Activated naive CD4-positive, alpha-beta T cell treated with anti-CD3 and anti-CD28 coated beads, Interleukin-2, amount 50 U/mL, for 24 hours (primary cell): ENCODE results near the gene ZDHHC3.
"Not testable (repeated sequence)": the region's sequence is repeated elsewhere in the genome, so short reads cannot be mapped to it uniquely, and the experiment has no call there.

Experiments used
- H3K27ac Mint-ChIP-seq: one replicate; pipeline ENCODE4 v1.8.0; 2021; ENCODE audit warnings: mild to moderate bottlenecking, mixed read lengths
- H3K27me3 Mint-ChIP-seq: one replicate; pipeline ENCODE4 v1.8.0; 2021; ENCODE audit warnings: mixed read lengths
- H3K36me3 Mint-ChIP-seq: one replicate; pipeline ENCODE4 v1.8.0; 2021; ENCODE audit warnings: mixed read lengths
- H3K4me1 Mint-ChIP-seq: one replicate; pipeline ENCODE4 v1.8.0; 2021; ENCODE audit warnings: mixed read lengths
- H3K4me3 Mint-ChIP-seq: one replicate; pipeline ENCODE4 v1.8.0; 2021; ENCODE audit warnings: mild to moderate bottlenecking, mixed read lengths
- H3K9me3 Mint-ChIP-seq: one replicate; pipeline ENCODE4 v1.8.0; 2021; ENCODE audit warnings: mixed read lengths

Gene ZDHHC3

DNA sequence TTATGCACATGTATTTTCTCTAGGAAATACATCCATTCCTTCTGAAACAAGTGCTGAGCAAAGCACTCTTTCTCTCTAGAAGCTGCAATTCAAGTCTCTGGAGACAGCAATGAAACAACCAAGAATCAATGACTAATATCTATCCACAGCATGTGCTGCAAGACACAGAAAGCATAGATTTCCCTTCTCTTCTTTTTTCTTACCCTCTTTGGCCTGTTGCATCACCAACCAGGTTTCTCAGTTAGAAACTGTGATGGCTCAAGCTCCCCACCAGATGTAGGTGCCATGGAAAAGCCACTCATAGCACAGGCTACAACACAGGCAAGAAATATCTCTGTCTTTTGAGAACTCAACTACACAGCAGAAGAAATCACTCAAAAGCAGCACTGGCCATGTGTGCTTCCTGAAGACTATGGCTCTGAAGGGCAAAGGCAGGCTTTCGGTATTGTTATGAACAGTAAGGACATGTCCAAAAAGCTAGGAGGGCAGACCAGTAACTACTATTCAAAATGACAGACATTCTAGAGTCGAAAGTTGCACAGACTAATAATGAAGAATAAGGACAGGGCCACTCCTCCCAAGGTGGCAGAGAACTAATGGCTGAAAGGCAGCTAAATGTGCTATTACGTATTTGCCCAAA, 15.5 kb downstream of the ZDHHC3 start:
- Mint-ChIP-seq H3K4me3 (no peak overlapping the region), H3K36me3 (peaks cover 15% of the 10 kb centered on the region), H3K4me1 (peaks cover 54% of the 10 kb centered on the region), H3K27me3 (no peaks in the 10 kb centered on the region), H3K27ac (no peak overlapping the region), H3K9me3 (no peaks in the 10 kb centered on the region)

DNA sequence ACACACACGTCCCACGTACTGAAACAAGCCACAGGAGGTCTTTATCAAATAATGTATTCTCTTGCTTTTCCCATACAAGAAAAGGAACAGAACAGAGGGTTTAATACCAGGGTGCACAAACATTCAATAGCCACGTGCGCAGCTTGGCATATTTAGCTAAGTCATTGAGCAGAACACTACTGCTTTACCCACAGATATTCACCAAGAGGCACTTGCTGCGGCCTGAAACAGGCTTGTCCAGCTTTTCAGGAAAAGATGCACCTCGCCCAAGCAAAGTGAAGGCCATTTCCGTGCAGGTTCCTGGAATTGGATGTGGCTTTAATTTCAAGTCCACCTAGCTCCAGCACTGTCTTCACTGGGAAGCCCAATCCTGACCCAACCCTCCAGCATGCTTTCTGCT, 17.6 kb downstream of the ZDHHC3 start:
- Mint-ChIP-seq H3K27me3 (no peaks in the 10 kb centered on the region), H3K27ac (no peak overlapping the region), H3K4me1 (peaks cover 34% of the 10 kb centered on the region), H3K4me3 (no peak overlapping the region), H3K9me3 (no peaks in the 10 kb centered on the region), H3K36me3 (peaks cover 12% of the 10 kb centered on the region)

DNA sequence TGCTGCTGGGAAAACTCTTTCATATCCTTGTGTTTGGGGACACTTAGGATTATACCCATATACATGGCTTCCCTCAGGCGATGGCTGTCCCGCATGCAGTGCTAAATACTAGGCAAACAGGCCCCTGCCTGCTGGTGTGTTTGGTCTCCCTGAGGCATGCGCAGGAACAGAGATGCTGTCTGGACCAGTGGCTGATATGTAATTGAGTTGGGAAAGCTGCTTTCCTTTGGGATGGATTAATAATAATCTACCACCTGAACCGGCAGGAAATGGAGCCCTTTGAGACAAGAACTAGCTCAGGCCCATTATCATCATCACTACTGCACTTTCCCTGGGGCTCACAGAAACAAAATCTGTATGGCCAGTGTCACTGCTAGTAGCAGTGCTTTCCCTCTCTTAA, 18.0 kb downstream of the ZDHHC3 start:
- Mint-ChIP-seq H3K36me3 (peaks cover 12% of the 10 kb centered on the region), H3K27ac (no peak overlapping the region), H3K4me3 (no peak overlapping the region), H3K9me3 (no peaks in the 10 kb centered on the region), H3K4me1 (peaks cover 30% of the 10 kb centered on the region), H3K27me3 (no peaks in the 10 kb centered on the region)

DNA sequence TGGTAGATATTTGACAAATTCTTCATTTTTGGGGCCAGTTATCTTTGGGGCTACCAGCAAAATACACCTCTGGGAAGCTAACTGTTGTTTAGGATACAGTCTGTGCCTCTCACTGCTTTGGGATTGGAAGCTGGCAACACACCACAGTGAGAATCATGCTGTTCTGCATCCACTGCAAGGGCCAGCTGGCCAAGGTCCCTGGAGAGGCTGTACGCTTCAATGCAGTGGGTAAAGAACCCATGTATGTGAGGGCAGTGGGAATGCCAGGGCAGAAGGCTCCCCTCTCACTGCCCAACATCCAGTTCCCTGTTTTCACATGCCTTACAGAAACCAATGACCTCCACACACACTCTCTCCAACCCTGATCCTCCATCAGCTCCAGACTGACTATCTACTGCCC, 20.1 kb downstream of the ZDHHC3 start:
- H3K4me3 Mint-ChIP-seq = no peak overlapping the region
- H3K4me1 Mint-ChIP-seq = peaks cover 31% of the 10 kb centered on the region
- no peaks in the 10 kb centered on the region for H3K27me3 Mint-ChIP-seq
- H3K27ac Mint-ChIP-seq = peak overlapping the region; percentile 68
- no peaks in the 10 kb centered on the region for H3K9me3 Mint-ChIP-seq
- peaks cover 14% of the 10 kb centered on the region for H3K36me3 Mint-ChIP-seq

DNA sequence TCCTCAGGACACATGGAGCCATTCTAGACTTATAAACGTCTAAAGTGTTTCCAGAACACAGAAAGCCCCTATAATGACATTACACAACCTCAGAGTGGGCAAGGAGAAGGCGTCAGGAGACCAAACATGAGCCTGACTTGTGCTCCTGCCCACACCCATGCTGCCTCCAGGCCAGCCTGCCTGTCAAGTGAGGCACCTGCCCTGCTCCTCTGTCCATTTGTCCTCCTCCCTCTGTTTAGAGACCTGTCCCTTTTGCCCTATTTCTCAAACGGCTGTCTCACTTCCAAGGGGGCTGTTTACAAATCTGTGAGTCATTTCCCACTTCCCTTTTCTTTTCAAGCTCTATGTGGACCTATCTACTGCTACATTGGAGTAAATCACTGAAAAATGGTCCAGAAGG, 21.0 kb downstream of the ZDHHC3 start:
- no peak overlapping the region for H3K27ac Mint-ChIP-seq
- H3K36me3 Mint-ChIP-seq = peaks cover 17% of the 10 kb centered on the region
- no peaks in the 10 kb centered on the region for H3K9me3 Mint-ChIP-seq
- peaks cover 30% of the 10 kb centered on the region for H3K4me1 Mint-ChIP-seq
- no peak overlapping the region for H3K4me3 Mint-ChIP-seq
- H3K27me3 Mint-ChIP-seq = no peaks in the 10 kb centered on the region

DNA sequence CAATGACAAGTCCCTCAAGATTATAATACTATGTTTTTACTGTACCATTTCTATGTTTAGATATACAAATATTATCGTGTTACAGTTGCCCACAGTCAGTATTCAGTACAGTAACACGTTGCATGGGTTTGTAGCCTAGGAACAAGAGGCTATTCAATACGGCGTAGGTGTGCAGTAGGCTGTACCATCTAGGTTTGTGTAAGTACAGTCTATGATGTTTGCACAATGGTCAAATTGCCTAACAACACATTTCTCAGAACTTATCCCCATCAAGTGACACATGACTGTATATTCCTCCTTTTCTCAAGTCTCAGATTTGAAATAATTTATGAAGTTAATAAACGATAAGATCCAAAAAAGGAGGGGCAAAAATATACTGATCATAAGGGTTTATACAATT, 21.7 kb downstream of the ZDHHC3 start:
- Mint-ChIP-seq H3K4me1 (peaks cover 30% of the 10 kb centered on the region), H3K4me3 (no peak overlapping the region), H3K27me3 (no peaks in the 10 kb centered on the region), H3K27ac (no peak overlapping the region), H3K36me3 (peaks cover 17% of the 10 kb centered on the region), H3K9me3 (no peaks in the 10 kb centered on the region)

DNA sequence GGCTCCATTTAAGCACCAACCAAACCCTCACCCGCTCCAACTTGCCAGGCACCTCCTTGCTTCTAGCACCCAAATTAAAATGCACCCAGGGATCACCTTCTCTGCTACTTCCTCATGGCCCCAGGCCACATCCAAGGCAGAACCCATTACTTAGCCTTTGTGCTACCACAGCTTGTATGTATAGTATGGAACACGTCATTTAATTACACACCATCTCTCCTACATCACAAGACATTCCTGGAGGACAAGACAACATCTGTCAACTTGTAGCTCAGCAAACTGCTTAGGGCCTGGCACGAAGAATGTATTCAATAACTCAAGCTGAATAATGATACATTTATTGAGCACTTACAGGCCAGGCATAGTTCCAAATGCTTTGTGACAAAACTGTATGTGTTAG, 23.3 kb downstream of the ZDHHC3 start:
- Mint-ChIP-seq H3K4me3 (no peak overlapping the region), H3K36me3 (peaks cover 14% of the 10 kb centered on the region), H3K4me1 (peaks cover 30% of the 10 kb centered on the region), H3K27me3 (no peaks in the 10 kb centered on the region), H3K9me3 (no peaks in the 10 kb centered on the region), H3K27ac (peak overlapping the region; percentile 19)

DNA sequence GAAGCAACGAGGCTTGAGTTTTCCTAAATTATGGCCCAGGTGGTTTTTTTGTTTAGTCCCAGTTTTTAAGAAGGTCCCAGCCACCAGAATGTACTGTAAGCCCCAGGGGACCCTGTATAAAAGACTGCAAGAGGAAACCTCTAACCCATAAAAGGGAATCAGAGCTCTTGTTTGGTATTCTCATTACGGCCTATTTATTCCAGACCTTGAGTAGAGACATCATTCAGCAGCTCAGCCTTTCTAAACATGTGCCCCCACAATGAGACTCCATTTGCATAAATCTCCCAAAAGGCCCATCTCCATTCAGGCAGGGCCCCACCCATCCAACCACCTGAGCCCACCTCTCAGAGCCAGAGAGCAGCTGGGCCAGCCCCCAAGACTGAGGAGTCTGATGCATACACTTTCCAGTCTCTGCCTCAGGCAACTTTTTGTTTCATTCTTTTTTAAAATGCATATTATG, 25.7 kb downstream of the ZDHHC3 start:
- Mint-ChIP-seq H3K4me1 (peaks cover 27% of the 10 kb centered on the region), H3K36me3 (peaks cover 10% of the 10 kb centered on the region), H3K27me3 (no peaks in the 10 kb centered on the region), H3K27ac (no peak overlapping the region), H3K9me3 (no peaks in the 10 kb centered on the region), H3K4me3 (no peak overlapping the region)

DNA sequence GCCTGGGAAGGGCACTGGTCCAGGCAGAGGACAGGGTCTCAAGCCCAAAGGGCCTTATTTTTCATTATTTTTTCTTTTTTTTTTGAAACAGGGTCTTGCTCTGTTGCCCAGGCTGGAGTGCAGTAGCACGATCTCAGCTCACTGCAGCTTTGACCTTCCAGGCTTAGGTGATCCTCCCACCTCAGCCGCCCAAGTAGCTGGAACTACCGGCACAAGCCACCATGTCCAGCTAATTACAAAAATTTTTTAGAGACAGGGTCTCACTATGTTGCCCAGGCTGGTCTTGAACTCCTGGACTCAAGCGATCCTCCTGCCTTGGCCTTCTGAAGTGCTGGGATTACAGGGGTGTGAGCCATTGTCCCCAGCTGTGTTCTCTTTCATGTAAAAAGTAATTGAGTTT, 26.2 kb downstream of the ZDHHC3 start:
- not testable (repeated sequence) for H3K27ac Mint-ChIP-seq, H3K9me3 Mint-ChIP-seq, H3K4me3 Mint-ChIP-seq, H3K27me3 Mint-ChIP-seq
- H3K36me3 Mint-ChIP-seq = peaks cover 10% of the 10 kb centered on the region
- H3K4me1 Mint-ChIP-seq = peaks cover 27% of the 10 kb centered on the region

DNA sequence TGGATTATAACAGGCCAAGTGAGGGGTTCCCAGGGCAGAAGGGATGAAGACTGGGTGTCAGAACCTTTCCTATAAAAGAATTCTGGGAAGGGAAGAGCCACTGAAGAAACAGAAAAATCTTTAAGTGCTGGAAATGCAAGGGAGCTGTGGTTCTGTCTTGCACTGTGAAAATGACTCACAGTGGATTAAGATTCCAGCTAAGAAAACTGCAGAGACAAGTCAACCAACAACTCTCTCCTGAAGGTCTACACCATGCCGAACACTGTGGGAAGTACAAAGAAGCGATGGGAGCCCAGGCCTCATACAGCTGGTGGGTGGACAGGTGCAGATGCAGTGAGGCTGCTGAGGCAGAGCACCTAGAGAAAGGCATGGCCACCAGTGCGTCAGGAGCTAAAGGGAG, 27.7 kb downstream of the ZDHHC3 start:
- Mint-ChIP-seq H3K27ac (no peak overlapping the region), H3K4me1 (peaks cover 27% of the 10 kb centered on the region), H3K4me3 (no peak overlapping the region), H3K36me3 (peaks cover 13% of the 10 kb centered on the region), H3K9me3 (no peaks in the 10 kb centered on the region), H3K27me3 (no peaks in the 10 kb centered on the region)

DNA sequence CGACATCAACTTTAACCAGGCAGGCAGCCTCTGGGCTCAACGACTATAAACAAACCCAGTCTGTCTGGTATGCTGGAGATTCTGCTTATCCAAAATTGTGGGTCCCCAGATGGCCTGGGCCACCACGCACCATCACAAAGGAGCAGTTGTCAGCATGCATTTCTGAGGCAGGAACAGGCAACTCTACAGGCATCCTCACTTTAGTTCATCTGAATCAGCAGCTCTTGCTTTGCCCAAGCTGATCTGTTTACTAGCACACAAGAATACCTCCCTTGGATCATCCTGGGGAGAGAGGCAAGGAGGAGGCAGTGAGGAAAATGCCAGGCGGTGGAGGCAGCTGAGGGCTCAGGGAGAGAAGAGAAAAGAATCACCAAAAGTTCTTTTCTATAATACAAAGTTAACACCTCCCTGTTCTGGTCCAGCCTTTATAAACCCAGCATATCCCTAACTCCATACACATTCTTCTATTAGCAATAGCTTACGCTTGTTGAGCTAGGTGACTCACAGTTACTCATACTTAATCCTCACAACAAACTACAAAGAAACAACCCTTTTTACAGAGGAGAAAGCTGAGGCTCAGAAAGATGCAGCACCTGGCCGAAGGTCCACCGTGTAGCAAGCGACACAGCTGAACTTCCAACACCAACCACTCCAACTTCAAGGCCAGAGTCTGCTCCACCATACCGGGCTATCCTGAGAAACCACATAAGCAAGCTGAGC, 33.6 kb downstream of the ZDHHC3 start:
- H3K36me3 Mint-ChIP-seq = peaks cover 16% of the 10 kb centered on the region
- no peak overlapping the region for H3K4me3 Mint-ChIP-seq
- H3K4me1 Mint-ChIP-seq = peaks cover 7% of the 10 kb centered on the region
- H3K27ac Mint-ChIP-seq = no peak overlapping the region
- H3K27me3 Mint-ChIP-seq = no peaks in the 10 kb centered on the region
- H3K9me3 Mint-ChIP-seq = no peaks in the 10 kb centered on the region

DNA sequence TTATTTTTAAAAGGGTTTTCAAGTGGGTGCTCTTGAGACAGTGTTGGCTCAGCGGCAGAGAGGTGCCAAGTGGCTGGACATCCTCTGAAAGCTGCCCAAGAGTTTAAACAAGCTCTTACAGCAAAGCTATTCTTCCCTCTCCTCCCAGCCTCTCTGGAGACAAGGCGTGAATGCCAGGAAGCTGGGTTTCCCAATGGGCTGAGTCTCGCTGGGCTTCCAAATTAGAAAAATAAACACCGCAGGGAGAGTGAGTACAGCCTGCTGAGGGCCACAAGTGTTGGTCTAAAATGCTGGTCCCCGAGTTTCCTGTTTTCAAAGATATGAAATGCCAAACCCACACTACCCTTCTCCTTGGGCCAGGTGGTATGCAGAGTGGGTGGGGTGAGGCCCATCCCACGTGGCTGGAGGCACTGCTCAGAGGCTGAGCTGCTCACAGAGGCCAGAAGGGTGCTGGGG, 36.4 kb downstream of the ZDHHC3 start:
- no peaks in the 10 kb centered on the region for H3K27me3 Mint-ChIP-seq
- peaks cover 10% of the 10 kb centered on the region for H3K4me1 Mint-ChIP-seq
- H3K27ac Mint-ChIP-seq = no peak overlapping the region
- H3K9me3 Mint-ChIP-seq = no peaks in the 10 kb centered on the region
- H3K4me3 Mint-ChIP-seq = no peak overlapping the region
- peaks cover 15% of the 10 kb centered on the region for H3K36me3 Mint-ChIP-seq

DNA sequence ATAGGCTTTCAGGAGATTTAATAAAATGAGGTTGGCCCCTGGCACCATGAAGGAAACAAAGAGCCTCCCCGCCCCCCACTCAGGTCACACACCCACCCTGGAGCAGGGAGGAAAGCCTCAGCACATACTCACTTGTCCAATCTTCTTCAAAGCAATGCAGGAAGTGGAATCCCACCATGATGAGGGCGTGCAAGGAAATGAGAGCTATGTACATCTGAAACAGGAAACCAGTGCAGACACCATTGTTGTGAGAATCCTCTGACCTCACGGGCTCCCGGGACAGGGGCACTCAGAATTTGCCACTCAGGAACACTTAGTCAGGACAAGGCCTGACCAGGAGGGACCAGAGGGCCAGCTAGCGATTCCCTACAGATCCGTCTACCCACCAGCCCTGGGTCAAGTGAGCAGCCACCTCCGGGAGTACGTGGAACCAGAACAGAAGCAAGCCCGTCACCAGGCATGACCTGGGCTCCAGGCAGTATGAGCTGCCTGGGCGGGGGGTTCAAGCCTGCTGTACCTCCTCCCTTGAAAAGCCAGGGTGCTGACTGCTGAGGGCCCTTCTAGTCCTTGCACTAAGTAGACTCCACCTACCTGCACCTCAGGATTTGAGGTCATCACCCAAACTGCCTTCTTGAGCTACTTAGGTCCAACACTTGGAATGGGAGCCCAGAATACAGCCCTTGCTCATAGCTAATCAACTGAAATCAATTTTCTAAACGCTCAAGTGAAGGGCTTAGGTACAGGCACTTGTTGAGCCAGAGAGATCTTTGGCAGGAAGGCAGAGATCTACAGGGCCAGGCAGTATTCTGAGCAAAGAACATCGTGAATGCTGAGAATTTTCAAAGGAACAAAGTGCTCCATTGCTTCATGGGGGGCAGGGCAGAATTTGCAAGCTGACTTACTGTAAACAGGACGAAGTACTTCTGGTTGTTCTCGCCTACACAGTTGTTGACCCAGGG, 42.7 kb downstream of the ZDHHC3 start:
- Mint-ChIP-seq H3K4me1 (peaks cover 14% of the 10 kb centered on the region), H3K9me3 (no peaks in the 10 kb centered on the region), H3K27ac (no peak overlapping the region), H3K4me3 (no peak overlapping the region), H3K36me3 (peaks cover 9% of the 10 kb centered on the region), H3K27me3 (no peaks in the 10 kb centered on the region)

DNA sequence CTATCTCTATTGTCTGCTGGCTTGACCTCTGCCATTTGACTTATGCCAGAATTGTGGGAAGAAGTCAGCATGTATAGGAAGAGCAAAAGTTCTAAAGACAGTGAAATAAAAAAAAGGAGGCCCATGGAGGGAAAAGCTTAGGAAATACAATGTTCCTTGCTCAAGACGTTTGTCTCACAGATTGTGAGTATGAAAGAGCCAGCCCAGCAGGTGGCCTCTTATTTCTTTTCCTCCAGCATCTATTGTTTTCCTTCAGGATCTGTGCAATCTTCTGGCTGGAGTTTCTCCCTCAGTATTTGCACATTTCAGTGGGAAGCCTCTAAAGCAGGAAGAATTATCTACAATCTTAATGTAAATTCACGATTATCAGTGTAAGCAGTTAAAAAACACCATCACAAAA, 43.7 kb downstream of the ZDHHC3 start:
- Mint-ChIP-seq H3K27ac (no peak overlapping the region), H3K36me3 (peaks cover 9% of the 10 kb centered on the region), H3K9me3 (no peaks in the 10 kb centered on the region), H3K4me1 (peaks cover 14% of the 10 kb centered on the region), H3K4me3 (no peak overlapping the region), H3K27me3 (no peaks in the 10 kb centered on the region)

DNA sequence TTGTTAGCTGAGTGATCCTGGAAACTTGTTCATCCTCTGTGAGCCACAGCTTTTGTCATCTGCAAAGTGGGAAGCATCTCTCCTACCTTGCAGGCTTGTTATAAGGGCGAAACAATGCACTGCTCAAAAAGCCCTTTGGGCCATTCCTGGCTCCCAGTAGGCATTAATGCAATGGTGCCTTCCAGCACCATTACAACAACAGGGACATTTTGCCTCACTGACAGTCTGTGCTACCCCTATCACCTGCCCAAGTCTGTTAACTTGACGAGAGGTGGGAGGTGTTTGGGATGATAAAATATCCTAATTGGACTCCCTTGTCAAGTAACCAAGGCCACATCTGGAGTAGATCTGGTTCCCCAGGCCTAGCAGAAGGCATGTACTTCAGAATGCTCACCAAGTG, 44.2 kb downstream of the ZDHHC3 start:
- Mint-ChIP-seq H3K27ac (no peak overlapping the region), H3K9me3 (no peaks in the 10 kb centered on the region), H3K27me3 (no peaks in the 10 kb centered on the region), H3K36me3 (peaks cover 9% of the 10 kb centered on the region), H3K4me1 (peaks cover 14% of the 10 kb centered on the region), H3K4me3 (no peak overlapping the region)

DNA sequence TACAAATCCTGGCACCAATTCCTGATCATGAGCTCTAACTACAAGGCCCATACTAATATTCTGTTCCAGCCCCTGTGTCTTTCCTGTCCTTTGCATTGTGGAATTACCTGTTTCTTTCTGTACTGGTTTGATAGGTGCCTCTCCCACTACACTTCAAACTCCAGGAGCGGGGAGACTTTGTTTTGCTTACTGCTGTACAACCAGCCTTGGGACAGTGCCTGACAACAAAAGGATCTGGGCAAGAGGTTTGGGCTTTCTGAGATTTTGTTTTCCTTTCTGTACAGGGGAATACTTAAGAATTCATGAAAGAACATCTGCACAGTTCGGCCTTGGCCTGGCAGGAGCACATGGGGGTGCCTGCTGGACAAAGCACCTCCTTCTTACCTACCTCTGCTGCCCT, 45.1 kb downstream of the ZDHHC3 start:
- Mint-ChIP-seq H3K9me3 (no peaks in the 10 kb centered on the region), H3K36me3 (peaks cover 12% of the 10 kb centered on the region), H3K4me1 (peaks cover 9% of the 10 kb centered on the region), H3K27ac (no peak overlapping the region), H3K4me3 (no peak overlapping the region), H3K27me3 (no peaks in the 10 kb centered on the region)
